ENCODE results near the gene IL22RA1.
A peak's percentile ranks its signal among the peaks of the same experiment; 100 is the strongest.

The IL22RA1 gene

GRCh38 chr1:24107462-24108138, 35.3 kb downstream of the IL22RA1 start:
- TF ChIP-seq TOX (CRISPR knock-in tag; IDR thresholded peaks at IDR 0.05; ENCODE audit: borderline replicate concordance) = no peak
- no peak for TF ChIP-seq ZNF70 (CRISPR knock-in tag; IDR thresholded peaks at IDR 0.05)
- no peak for TF ChIP-seq PPARA (CRISPR knock-in tag; IDR thresholded peaks at IDR 0.05; ENCODE audit: borderline replicate concordance)
- no peak for TF ChIP-seq ESRRG (CRISPR knock-in tag; IDR thresholded peaks at IDR 0.05)
- TF ChIP-seq TSHZ2 (CRISPR knock-in tag; IDR thresholded peaks at IDR 0.05) = no peak
- TF ChIP-seq, protein P1, sequence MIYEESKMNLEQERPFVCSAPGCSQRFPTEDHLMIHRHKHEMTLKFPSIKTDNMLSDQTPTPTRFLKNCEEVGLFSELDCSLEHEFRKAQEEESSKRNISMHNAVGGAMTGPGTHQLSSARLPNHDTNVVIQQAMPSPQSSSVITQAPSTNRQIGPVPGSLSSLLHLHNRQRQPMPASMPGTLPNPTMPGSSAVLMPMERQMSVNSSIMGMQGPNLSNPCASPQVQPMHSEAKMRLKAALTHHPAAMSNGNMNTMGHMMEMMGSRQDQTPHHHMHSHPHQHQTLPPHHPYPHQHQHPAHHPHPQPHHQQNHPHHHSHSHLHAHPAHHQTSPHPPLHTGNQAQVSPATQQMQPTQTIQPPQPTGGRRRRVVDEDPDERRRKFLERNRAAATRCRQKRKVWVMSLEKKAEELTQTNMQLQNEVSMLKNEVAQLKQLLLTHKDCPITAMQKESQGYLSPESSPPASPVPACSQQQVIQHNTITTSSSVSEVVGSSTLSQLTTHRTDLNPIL (CRISPR knock-in tag; IDR thresholded peaks at IDR 0.05; ENCODE audit: low read depth) = no peak
- no peak for TF ChIP-seq BACH2 (CRISPR knock-in tag; IDR thresholded peaks at IDR 0.05; ENCODE audit: borderline replicate concordance)
- TF ChIP-seq, protein P2, sequence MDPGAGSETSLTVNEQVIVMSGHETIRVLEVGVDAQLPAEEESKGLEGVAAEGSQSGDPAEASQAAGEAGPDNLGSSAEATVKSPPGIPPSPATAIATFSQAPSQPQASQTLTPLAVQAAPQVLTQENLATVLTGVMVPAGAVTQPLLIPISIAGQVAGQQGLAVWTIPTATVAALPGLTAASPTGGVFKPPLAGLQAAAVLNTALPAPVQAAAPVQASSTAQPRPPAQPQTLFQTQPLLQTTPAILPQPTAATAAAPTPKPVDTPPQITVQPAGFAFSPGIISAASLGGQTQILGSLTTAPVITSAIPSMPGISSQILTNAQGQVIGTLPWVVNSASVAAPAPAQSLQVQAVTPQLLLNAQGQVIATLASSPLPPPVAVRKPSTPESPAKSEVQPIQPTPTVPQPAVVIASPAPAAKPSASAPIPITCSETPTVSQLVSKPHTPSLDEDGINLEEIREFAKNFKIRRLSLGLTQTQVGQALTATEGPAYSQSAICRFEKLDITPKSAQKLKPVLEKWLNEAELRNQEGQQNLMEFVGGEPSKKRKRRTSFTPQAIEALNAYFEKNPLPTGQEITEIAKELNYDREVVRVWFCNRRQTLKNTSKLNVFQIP (CRISPR knock-in tag; IDR thresholded peaks at IDR 0.05; ENCODE audit: borderline replicate concordance, low read depth) = no peak
- TF ChIP-seq OSR1 (CRISPR knock-in tag; IDR thresholded peaks at IDR 0.05) = no peak
- no peak for TF ChIP-seq ZFP30 (CRISPR knock-in tag; IDR thresholded peaks at IDR 0.05)
- TF ChIP-seq TCF4 (CRISPR knock-in tag; IDR thresholded peaks at IDR 0.05; ENCODE audit: borderline replicate concordance) = no peak
- no peak for TF ChIP-seq ARNTL (CRISPR knock-in tag; IDR thresholded peaks at IDR 0.05; ENCODE audit: borderline replicate concordance, low read depth)
- TF ChIP-seq RARB (CRISPR knock-in tag; IDR thresholded peaks at IDR 0.05) = no peak
- TF ChIP-seq CSRNP3 (CRISPR knock-in tag; IDR thresholded peaks at IDR 0.05) = no peak
- TF ChIP-seq GLIS3 (CRISPR knock-in tag; IDR thresholded peaks at IDR 0.05) = no peak
- no peak for TF ChIP-seq ZNF8 (CRISPR knock-in tag; IDR thresholded peaks at IDR 0.05)
- TF ChIP-seq ZC3H10 (CRISPR knock-in tag; IDR thresholded peaks at IDR 0.05) = no peak
- TF ChIP-seq, protein P3, sequence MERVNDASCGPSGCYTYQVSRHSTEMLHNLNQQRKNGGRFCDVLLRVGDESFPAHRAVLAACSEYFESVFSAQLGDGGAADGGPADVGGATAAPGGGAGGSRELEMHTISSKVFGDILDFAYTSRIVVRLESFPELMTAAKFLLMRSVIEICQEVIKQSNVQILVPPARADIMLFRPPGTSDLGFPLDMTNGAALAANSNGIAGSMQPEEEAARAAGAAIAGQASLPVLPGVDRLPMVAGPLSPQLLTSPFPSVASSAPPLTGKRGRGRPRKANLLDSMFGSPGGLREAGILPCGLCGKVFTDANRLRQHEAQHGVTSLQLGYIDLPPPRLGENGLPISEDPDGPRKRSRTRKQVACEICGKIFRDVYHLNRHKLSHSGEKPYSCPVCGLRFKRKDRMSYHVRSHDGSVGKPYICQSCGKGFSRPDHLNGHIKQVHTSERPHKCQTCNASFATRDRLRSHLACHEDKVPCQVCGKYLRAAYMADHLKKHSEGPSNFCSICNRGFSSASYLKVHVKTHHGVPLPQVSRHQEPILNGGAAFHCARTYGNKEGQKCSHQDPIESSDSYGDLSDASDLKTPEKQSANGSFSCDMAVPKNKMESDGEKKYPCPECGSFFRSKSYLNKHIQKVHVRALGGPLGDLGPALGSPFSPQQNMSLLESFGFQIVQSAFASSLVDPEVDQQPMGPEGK (CRISPR knock-in tag; IDR thresholded peaks at IDR 0.05; ENCODE audit: borderline replicate concordance) = no peak
- TF ChIP-seq CSDC2 (CRISPR knock-in tag; IDR thresholded peaks at IDR 0.05) = no peak
- ATAC-seq = peak; percentile 79

GRCh38 chr1:24105368-24106160, 37.4 kb downstream of the IL22RA1 start:
- ATAC-seq = no peak
- TF ChIP-seq ZNF8 (CRISPR knock-in tag; IDR thresholded peaks at IDR 0.05) (no peak), CSDC2 (CRISPR knock-in tag; IDR thresholded peaks at IDR 0.05) (no peak)

DNA sequence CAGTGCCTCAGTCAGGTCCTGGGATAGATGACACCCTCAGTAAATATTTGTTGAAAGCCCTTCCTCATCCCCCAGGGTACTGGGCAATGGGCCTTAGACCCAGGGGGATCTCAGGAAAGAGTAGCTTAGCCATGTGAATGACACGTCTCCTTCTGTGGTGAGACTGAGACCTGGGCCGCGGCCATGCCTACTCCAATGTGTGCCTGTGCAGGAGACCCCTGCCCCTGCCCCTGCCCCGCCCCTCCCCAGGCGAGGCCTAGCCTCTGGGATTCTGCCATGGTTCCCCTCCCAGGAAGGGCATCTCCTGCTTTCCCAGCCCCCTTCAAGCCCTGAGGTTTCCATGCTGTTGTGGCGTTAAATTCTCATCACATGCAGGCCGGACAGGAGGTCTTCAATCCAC, 38.1 kb downstream of the IL22RA1 start:
- TF ChIP-seq, protein P2 (CRISPR knock-in tag; IDR thresholded peaks at IDR 0.05; ENCODE audit: borderline replicate concordance, low read depth) = no peak
- TF ChIP-seq TCF4 (CRISPR knock-in tag; IDR thresholded peaks at IDR 0.05; ENCODE audit: borderline replicate concordance) (no peak), OSR1 (CRISPR knock-in tag; IDR thresholded peaks at IDR 0.05) (no peak), ARNTL (CRISPR knock-in tag; IDR thresholded peaks at IDR 0.05; ENCODE audit: borderline replicate concordance, low read depth) (no peak), ISL1 (CRISPR knock-in tag; IDR thresholded peaks at IDR 0.05) (no peak), ZFP30 (CRISPR knock-in tag; IDR thresholded peaks at IDR 0.05) (no peak), CSDC2 (CRISPR knock-in tag; IDR thresholded peaks at IDR 0.05) (no peak), GLIS3 (CRISPR knock-in tag; IDR thresholded peaks at IDR 0.05) (no peak)
- no peak for ATAC-seq

All from SK-N-SH treated with all-trans-retinoic acid at 6 μM for 48 hours (cell line).